Natural killer cell (primary cell): ENCODE results near the gene SLC6A20. TPM values are rescaled to one million over a fixed set of nuclear protein-coding genes. Genes with fewer than 3 reads are reported as not detected.

Source experiments
- ATAC-seq, 3 donors: fragments of 150-1000 bp in 2 of 3; fragments of 200-7000 bp in 1 of 3; cut with Tn5 transposase; 1 replicate in 1 of 3; 2 replicates in 2 of 3; pipeline ENCODE4 v1.10.0; 2021; ENCODE audit warnings: mild to moderate bottlenecking in 2 of 3, moderate library complexity in 2 of 3
- DNase-seq, 2 donors: peaks; one replicate each; pipeline versions ENCODE4 v3.0.0 to v3.0.0-alpha.2; 2013 to 2021; ENCODE audit warnings: mixed read lengths in 1 of 2
- H3K27ac ChIP-seq: one replicate; pipeline ENCODE4 v1.5.1; 2013; ENCODE audit warnings: mild to moderate bottlenecking, low read length
- H3K27me3 ChIP-seq: one replicate; pipeline ENCODE4 v1.6.1; 2013; ENCODE audit warnings: low read length; ENCODE audit not compliant: control insufficient read depth, insufficient read depth
- H3K36me3 ChIP-seq: one replicate; pipeline ENCODE4 v1.6.1; 2013; ENCODE audit warnings: low read length; ENCODE audit not compliant: control insufficient read depth, insufficient read depth
- H3K4me1 ChIP-seq: one replicate; pipeline ENCODE4 v1.6.1; 2013; ENCODE audit warnings: low read length; ENCODE audit not compliant: control insufficient read depth, insufficient read depth
- H3K4me3 ChIP-seq: one replicate; pipeline ENCODE4 v1.5.1; 2013; ENCODE audit warnings: low read length
- H3K9me3 ChIP-seq: one replicate; pipeline ENCODE4 v1.6.1; 2013; ENCODE audit warnings: low read length; ENCODE audit not compliant: control insufficient read depth, insufficient read depth
- H3K27ac Mint-ChIP-seq, 2 donors: one replicate each; pipeline ENCODE4 v1.8.0; 2022; ENCODE audit warnings: mild to moderate bottlenecking in 2 of 2, mixed read lengths in 2 of 2, moderate library complexity in 1 of 2
- H3K27me3 Mint-ChIP-seq, 2 donors: one replicate each; pipeline ENCODE4 v1.8.0; 2022; ENCODE audit warnings: low read depth in 2 of 2, mixed read lengths in 2 of 2
- H3K36me3 Mint-ChIP-seq: one replicate; pipeline ENCODE4 v1.8.0; 2022; ENCODE audit warnings: mixed read lengths
- H3K4me1 Mint-ChIP-seq, 2 donors: one replicate each; pipeline ENCODE4 v1.8.0; 2022; ENCODE audit warnings: mixed read lengths in 2 of 2
- H3K4me3 Mint-ChIP-seq: one replicate; pipeline ENCODE4 v1.8.0; 2022; ENCODE audit warnings: mild to moderate bottlenecking, moderate library complexity, mixed read lengths
- H3K9me3 Mint-ChIP-seq, 2 donors: one replicate each; pipeline ENCODE4 v1.8.0; 2022; ENCODE audit warnings: mixed read lengths in 2 of 2
- CTCF ChIP-seq: fragments of 200-600 bp; IDR thresholded peaks from one replicate; pipeline ENCODE4 v1.8.0; 2022; ENCODE audit warnings: antibody characterized with exemption
- WGBS: methylation state at CpG from one replicate; pipeline ENCODE4 v1.1.7; 2013; ENCODE audit warnings: missing lambda C conversion rate; ENCODE audit not compliant: insufficient coverage; 5-methylcytosine and 5-hydroxymethylcytosine counted together
- intact Hi-C: fragments of 100-400 bp; cut with micrococcal nuclease; formaldehyde crosslinking; loops from one replicate; pipeline ENCODE4 v1.14.2; 2022
- total RNA-seq, 4 donors: library from RNA; stranded (reverse); fragments of 120-200 nt in 1 of 4; gene quantifications; one replicate each; pipeline versions ENCODE4 v1.2.3 to v1.2.4, GENCODE V29; 2013 to 2022

The SLC6A20 gene
- total RNA-seq, 3 donors from 2014 or later (not counting 1 experiment from before 2014, with no cell fraction given): 0.25 to 1.3 (median 0.70) TPM

- Mint-ChIP-seq H3K4me1 (no peaks in the 10 kb centered on the region), H3K36me3 (no peaks in the 10 kb centered on the region), H3K9me3 (peaks cover 2 to 5% of the 10 kb centered on the region in 2 donors), H3K4me3 (no peak overlapping the region), H3K27me3 (peaks cover 7 to 13% of the 10 kb centered on the region in 2 donors), H3K27ac (no peak overlapping the region)
- intact Hi-C loops: no loop called here
- Histone ChIP-seq H3K27ac (no peak overlapping the region), H3K4me1 (no peaks in the 10 kb centered on the region), H3K9me3 (no peaks in the 10 kb centered on the region), H3K27me3 (no peaks in the 10 kb centered on the region), H3K36me3 (no peaks in the 10 kb centered on the region), H3K4me3 (no peak overlapping the region)
- DNase-seq (no peak), ATAC-seq (no peak)
- 89% methylated on average over 3 of the region's 3 CpGs for WGBS
- TF ChIP-seq CTCF: no peak
Observed at GRCh38 chr3:45785605-45786150, 10.7 kb downstream of the SLC6A20 start.

- Histone ChIP-seq H3K27ac (no peak overlapping the region), H3K36me3 (no peaks in the 10 kb centered on the region), H3K4me3 (no peak overlapping the region), H3K27me3 (no peaks in the 10 kb centered on the region), H3K4me1 (no peaks in the 10 kb centered on the region), H3K9me3 (no peaks in the 10 kb centered on the region)
- no peak for TF ChIP-seq CTCF
- no peak for ATAC-seq
- H3K36me3 Mint-ChIP-seq: no peaks in the 10 kb centered on the region
- intact Hi-C loops: no loop called here
- no peaks in the 10 kb centered on the region for H3K4me1 Mint-ChIP-seq
- no peaks in the 10 kb centered on the region for H3K9me3 Mint-ChIP-seq
- H3K27me3 Mint-ChIP-seq: peaks cover 4 to 8% of the 10 kb centered on the region in 2 donors
- no peak overlapping the region for H3K27ac Mint-ChIP-seq
- H3K4me3 Mint-ChIP-seq: no peak overlapping the region
- 90% methylated on average over 3 of the region's 3 CpGs for WGBS
- DNase-seq: no peak
Observed at GRCh38 chr3:45783667-45784066, 12.7 kb downstream of the SLC6A20 start.

- intact Hi-C loops: no loop called here
Observed at GRCh38 chr3:45782381-45782780, 14.0 kb downstream of the SLC6A20 start.

More at GRCh38 chr3:45782381-45782780, 14.0 kb downstream of the SLC6A20 start:
- Mint-ChIP-seq H3K4me1 (no peaks in the 10 kb centered on the region), H3K9me3 (no peaks in the 10 kb centered on the region), H3K27me3 (peaks cover 3 to 4% of the 10 kb centered on the region in 2 donors), H3K4me3 (no peak overlapping the region), H3K27ac (no peak overlapping the region), H3K36me3 (no peaks in the 10 kb centered on the region)
- Histone ChIP-seq H3K27me3 (no peaks in the 10 kb centered on the region), H3K36me3 (no peaks in the 10 kb centered on the region), H3K9me3 (no peaks in the 10 kb centered on the region), H3K4me3 (no peak overlapping the region), H3K4me1 (no peaks in the 10 kb centered on the region), H3K27ac (no peak overlapping the region)
- no peak for ATAC-seq
- TF ChIP-seq CTCF: no peak
- DNase-seq: no peak
- 89% methylated on average over 3 of the region's 3 CpGs for WGBS
